SK-N-SH (cell line): ENCODE data around the gene OR10G4. TPM values are rescaled to one million over a fixed set of nuclear protein-coding genes. Genes with fewer than 3 reads are reported as not detected.
A peak's percentile ranks its signal among the peaks of the same experiment; 100 is the strongest.

Experiments used
- CTCF ChIA-PET: fragments of 300-600, 350-600 bp; formaldehyde crosslinking; extraction: SDS; loops from one replicate; lab custom pipeline; 2021; lab: Yijun Ruan, JAX
- POLR2A ChIA-PET: fragments of 350-600 bp; sonication (Branson Sonifier 250); formaldehyde crosslinking; extraction: SDS; loops from one replicate; lab custom pipeline; 2020; ENCODE audit warnings: antibody characterized with exemption, inconsistent platforms; lab: Yijun Ruan, JAX
- DNase-seq: peaks from one replicate; pipeline ENCODE4 v3.0.0; 2012
- H2AFZ ChIP-seq: fragments of 200-600 bp; sonication (generic); 2 replicates; pipeline ENCODE4 v1.8.1; 2016; ENCODE audit warnings: antibody characterized with exemption, mild to moderate bottlenecking, low read depth
- H3F3A ChIP-seq: fragments of 200-600 bp; sonication (generic); replicated peaks from 2 replicates; pipeline ENCODE3; 2016; ENCODE audit warnings: antibody characterized with exemption, mild to moderate bottlenecking; ENCODE audit not compliant: insufficient read depth
- H3K27ac ChIP-seq, 2 experiments: fragments of 200-500 bp in 1 of 2; fragments of 200-600 bp in 1 of 2; sonication (Bioruptor generic) in 1 of 2; sonication (generic), shearing (Covaris generic) in 1 of 2; 2 replicates each; pipeline versions ENCODE4 v1.5.1 to v1.6.1; 2014 to 2016; ENCODE audit warnings: low read depth in 2 of 2, inconsistent platforms in 1 of 2, low read length in 1 of 2, mild to moderate bottlenecking in 1 of 2, mixed read lengths in 1 of 2
- H3K27me3 ChIP-seq: fragments of 200-600 bp; sonication (generic), shearing (Covaris generic); 2 replicates; pipeline ENCODE4 v1.6.1; 2016; ENCODE audit warnings: mixed run types; ENCODE audit not compliant: insufficient read depth
- H3K36me3 ChIP-seq, 2 experiments: fragments of 200-500 bp in 1 of 2; fragments of 200-600 bp in 1 of 2; sonication (Bioruptor generic) in 1 of 2; sonication (generic) in 1 of 2; replicated peaks in 1 of 2; 2 replicates each; pipeline versions ENCODE3 to v1.5.1; 2014 to 2016; ENCODE audit warnings: low read length in 1 of 2, mild to moderate bottlenecking in 1 of 2; ENCODE audit not compliant: insufficient read depth in 2 of 2, control insufficient read depth in 1 of 2
- H3K4me1 ChIP-seq, 2 experiments: fragments of 200-500 bp in 1 of 2; fragments of 200-600 bp in 1 of 2; sonication (Bioruptor generic) in 1 of 2; sonication (generic), shearing (Covaris generic) in 1 of 2; 2 replicates each; pipeline versions ENCODE4 v1.5.1 to v1.6.1; 2014 to 2016; ENCODE audit warnings: low read depth in 1 of 2, low read length in 1 of 2, mixed run types in 1 of 2; ENCODE audit not compliant: insufficient read depth in 2 of 2, control insufficient read depth in 1 of 2
- H3K4me2 ChIP-seq: fragments of 200-600 bp; sonication (generic), shearing (Covaris generic); 2 replicates; pipeline ENCODE4 v1.6.1; 2017; ENCODE audit warnings: mixed run types
- H3K4me3 ChIP-seq, 2 experiments: fragments of 200-500 bp in 1 of 2; fragments of 200-600 bp in 1 of 2; sonication (Bioruptor generic) in 1 of 2; sonication (generic), shearing (Covaris generic) in 1 of 2; 2 replicates each; pipeline versions ENCODE4 v1.5.1 to v1.8.1; 2014 to 2016; ENCODE audit warnings: low read depth in 2 of 2, inconsistent platforms in 1 of 2, low read length in 1 of 2, mild to moderate bottlenecking in 1 of 2, mixed read lengths in 1 of 2, moderate library complexity in 1 of 2
- H3K79me2 ChIP-seq: fragments of 200-600 bp; sonication (generic); 2 replicates; pipeline ENCODE4 v1.8.1; 2017; ENCODE audit warnings: mild to moderate bottlenecking; ENCODE audit not compliant: insufficient read depth
- H3K9ac ChIP-seq: fragments of 200-600 bp; sonication (generic); 2 replicates; pipeline ENCODE4 v1.6.1; 2017; ENCODE audit warnings: mixed run types
- H3K9me2 ChIP-seq: fragments of 200-600 bp; sonication (generic); 2 replicates; pipeline ENCODE4 v1.6.1; 2017; ENCODE audit warnings: mixed run types
- H3K9me3 ChIP-seq: fragments of 200-600 bp; sonication (generic); 2 replicates; pipeline ENCODE4 v1.6.1; 2017; ENCODE audit warnings: mixed run types, mild to moderate bottlenecking, moderate library complexity
- H4K20me1 ChIP-seq: fragments of 200-600 bp; sonication (generic); 2 replicates; pipeline ENCODE4 v1.6.1; 2017; ENCODE audit warnings: mild to moderate bottlenecking, mixed run types; ENCODE audit not compliant: insufficient read depth
- CHD2 ChIP-seq: fragments of 150-350 bp; IDR thresholded peaks from 2 replicates; pipeline ENCODE4 v1.6.1; 2018; ENCODE audit warnings: low read length; ENCODE audit not compliant: partially characterized antibody
- EP300 ChIP-seq, 2 experiments: IDR thresholded peaks; 2 replicates each; pipeline versions ENCODE4 v1.4.0 to v1.6.1; 2012; ENCODE audit warnings: borderline replicate concordance in 1 of 2, low read depth in 1 of 2, low read length in 1 of 2
- EZH2phosphoT487 ChIP-seq: fragments of 200-600 bp; sonication (generic); IDR thresholded peaks from 2 replicates; pipeline ENCODE4 v1.6.1; 2017; ENCODE audit warnings: low read depth, mixed run types, mild to moderate bottlenecking, antibody characterized with exemption, moderate library complexity, borderline replicate concordance
- FOSL2 ChIP-seq: IDR thresholded peaks from 2 replicates; pipeline ENCODE4 v1.4.0; 2012; ENCODE audit warnings: low read depth, mild to moderate bottlenecking, moderate library complexity, borderline replicate concordance
- GABPA ChIP-seq: IDR thresholded peaks from 2 replicates; pipeline ENCODE4 v1.4.0; 2012; ENCODE audit warnings: low read depth, mild to moderate bottlenecking
- IRF3 ChIP-seq: fragments of 150-350 bp; IDR thresholded peaks from 2 replicates; pipeline ENCODE4 v1.6.1; 2016; ENCODE audit warnings: mild to moderate bottlenecking, low read depth, low read length
- JUND ChIP-seq: IDR thresholded peaks from 2 replicates; pipeline ENCODE4 v1.4.0; 2012
- MEF2A ChIP-seq: IDR thresholded peaks from 2 replicates; pipeline ENCODE4 v1.4.0; 2012; ENCODE audit warnings: low read depth, borderline replicate concordance
- MXI1 ChIP-seq: IDR thresholded peaks from 2 replicates; pipeline ENCODE4 v1.6.1; 2012; ENCODE audit warnings: mild to moderate bottlenecking, low read depth, low read length, improper control_type of control experiment
- NFIC ChIP-seq: IDR thresholded peaks from 2 replicates; pipeline ENCODE4 v1.4.0; 2012; ENCODE audit warnings: borderline replicate concordance
- NRF1 ChIP-seq: IDR thresholded peaks from 2 replicates; pipeline ENCODE4 v1.6.1; 2012; ENCODE audit warnings: low read depth, mild to moderate bottlenecking, low read length
- PBX3 ChIP-seq: IDR thresholded peaks from 2 replicates; pipeline ENCODE4; 2012
- RAD21 ChIP-seq: IDR thresholded peaks from 2 replicates; pipeline ENCODE4 v1.6.1; 2012; ENCODE audit warnings: mild to moderate bottlenecking, low read length
- REST ChIP-seq: IDR thresholded peaks from 2 replicates; pipeline ENCODE4 v1.6.1; 2012; ENCODE audit warnings: mild to moderate bottlenecking, low read depth, low read length, moderate library complexity
- RFX5 ChIP-seq: IDR thresholded peaks from 2 replicates; pipeline ENCODE4 v1.6.1; 2012; ENCODE audit warnings: mild to moderate bottlenecking, improper control_type of control experiment, low read length
- RXRA ChIP-seq: IDR thresholded peaks from 2 replicates; pipeline ENCODE4 v1.4.0; 2012; ENCODE audit warnings: low read depth, mild to moderate bottlenecking, borderline replicate concordance
- TAF1 ChIP-seq: IDR thresholded peaks from 2 replicates; pipeline ENCODE4 v1.6.1; 2012; ENCODE audit warnings: low read depth, mild to moderate bottlenecking, low read length, moderate library complexity, borderline replicate concordance
- USF1 ChIP-seq: IDR thresholded peaks from 2 replicates; pipeline ENCODE4 v1.4.0; 2012; ENCODE audit warnings: low read depth, borderline replicate concordance
- ZBTB33 ChIP-seq: IDR thresholded peaks from 2 replicates; pipeline ENCODE4 v1.4.0; 2012; ENCODE audit warnings: low read depth, borderline replicate concordance
- WGBS: methylation state at CpG from one replicate; pipeline ENCODE4 v1.1.6; 2017; ENCODE audit warnings: low lambda C conversion rate; 5-methylcytosine and 5-hydroxymethylcytosine counted together
- polyA plus RNA-seq, 3 experiments: library from polyadenylated mRNA; depleted of rRNA; stranded (reverse); fragments of >200 nt; gene quantifications; 2 replicates each; pipeline ENCODE4 v1.2.3, GENCODE V29; 2012

OR10G4 gene
- not detected in 2 replicates for polyA plus RNA-seq (2012; rRNA removed)
- not detected in 2 replicates for polyA plus RNA-seq (2012; cell fraction: cytosol; rRNA removed)
- not detected in 2 replicates for polyA plus RNA-seq (2012; cell fraction: nucleus; rRNA removed)

GRCh38 chr11:124012697-124013096 lies at the start of gene OR10G4:
TSS of gene OR10G4 (plus strand) at chr11:124012997. CDS start at chr11:124015575, 2,578 bp downstream.
- no peaks in the 10 kb centered on the region for H3K36me3 ChIP-seq
- no peak within 1 kb of the TSS for H3K4me2 ChIP-seq
- no peak for TF ChIP-seq NRF1
- no peak for TF ChIP-seq TAF1
- TF ChIP-seq RFX5: no peak
- no peak for TF ChIP-seq CHD2
- no peak for TF ChIP-seq MXI1
- TF ChIP-seq FOSL2: no peak
- TF ChIP-seq, all 33 proteins: peak for 0
- Histone ChIP-seq H3K4me1 (no peaks in the 10 kb centered on the region), H3K9me2 (no peaks in the 10 kb centered on the region), H3K27ac (no peak within 1 kb of the TSS), H3K9ac (no peak within 1 kb of the TSS), H3K9me3 (no peaks in the 10 kb centered on the region), H2AFZ (no peak within 1 kb of the TSS), H3K27me3 (no peaks in the 10 kb centered on the region), H4K20me1 (no peaks in the 10 kb centered on the region), H3K79me2 (no peaks in the 10 kb centered on the region), H3F3A (no peaks in the 10 kb centered on the region), H3K4me3 (no peak within 1 kb of the TSS)
- ChIA-PET POLR2A (no interaction called here), CTCF (no interaction called here)
- no peak for DNase-seq
- 0% methylated on average over 2 of the region's 2 CpGs for WGBS

GRCh38 chr11:123973816-123974215 lies 39.0 kb upstream of the OR10G4 start:
- no peak for DNase-seq
- ChIA-PET POLR2A (no interaction called here), CTCF (no interaction called here)
- Histone ChIP-seq H2AFZ (peak overlapping the region; percentile 19; the same call in 1 of the 2 replicates), H3K27me3 (no peaks in the 10 kb centered on the region), H4K20me1 (no peaks in the 10 kb centered on the region), H3K4me3 (no peak overlapping the region), H3K4me2 (peak overlapping the region; percentile 19; the same call in 1 of the 2 replicates), H3K9me2 (no peaks in the 10 kb centered on the region), H3F3A (peaks cover 8% of the 10 kb centered on the region), H3K79me2 (no peaks in the 10 kb centered on the region), H3K9ac (no peak overlapping the region), H3K4me1 (no peaks in the 10 kb centered on the region), H3K27ac (peak overlapping the region in 1 of 2 experiments; percentile 55; a peak in 2 of 4 replicates), H3K36me3 (no peaks in the 10 kb centered on the region), H3K9me3 (no peaks in the 10 kb centered on the region)
- 0% methylated on average over 1 of the region's 1 CpG for WGBS
- TF ChIP-seq JUND: peak; percentile 76
- no peak for TF ChIP-seq GABPA
- TF ChIP-seq EZH2phosphoT487: no peak
- peak; percentile 80 for TF ChIP-seq PBX3
- TF ChIP-seq ZBTB33: no peak
- TF ChIP-seq MEF2A: no peak
- no peak for TF ChIP-seq IRF3
- TF ChIP-seq EP300 (IDR thresholded peaks at IDR 0.05; ENCODE audit: borderline replicate concordance in 1 of 2, low read depth in 1 of 2, low read length in 1 of 2): peak in 1 of 2 experiments; percentile 43; a peak in 1 of 4 replicates
- TF ChIP-seq NFIC: no peak
- no peak for TF ChIP-seq USF1
- TF ChIP-seq RXRA: no peak
- no peak for TF ChIP-seq RAD21
- TF ChIP-seq RFX5: no peak
- no peak for TF ChIP-seq REST
- TF ChIP-seq NRF1: no peak
